ENCODE measurements around the gene INCENP.
A peak's percentile ranks its signal among the peaks of the same experiment; 100 is the strongest.
"Not testable (repeated sequence)": the region's sequence is repeated elsewhere in the genome, so short reads cannot be mapped to it uniquely, and the experiment has no call there.

The INCENP gene

DNA sequence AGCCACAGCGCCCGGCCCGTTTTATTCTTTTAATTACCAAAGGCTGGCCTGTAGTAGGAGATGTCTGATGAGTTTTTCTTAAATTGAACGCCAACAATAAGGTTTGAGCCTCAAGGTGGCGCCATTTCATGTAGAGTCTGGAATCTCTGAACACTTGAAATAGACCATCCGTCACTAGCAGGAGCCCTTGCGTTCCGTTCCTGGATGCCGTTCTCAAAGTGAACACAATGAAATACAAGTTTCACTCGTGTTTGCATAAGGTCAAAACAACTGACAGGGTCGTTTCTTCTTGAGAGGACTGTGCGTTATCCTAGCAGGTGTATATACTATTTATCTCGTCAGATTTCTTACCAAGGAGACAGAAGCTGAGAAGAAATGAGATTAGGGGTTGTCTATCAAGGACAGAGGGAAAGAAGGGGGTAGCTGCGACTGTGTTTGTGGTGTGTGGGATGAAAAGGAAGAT, 47.5 kb downstream of the INCENP start:
- DNase-seq (ENCODE audit: low spot score), result peak; percentile 93

DNA sequence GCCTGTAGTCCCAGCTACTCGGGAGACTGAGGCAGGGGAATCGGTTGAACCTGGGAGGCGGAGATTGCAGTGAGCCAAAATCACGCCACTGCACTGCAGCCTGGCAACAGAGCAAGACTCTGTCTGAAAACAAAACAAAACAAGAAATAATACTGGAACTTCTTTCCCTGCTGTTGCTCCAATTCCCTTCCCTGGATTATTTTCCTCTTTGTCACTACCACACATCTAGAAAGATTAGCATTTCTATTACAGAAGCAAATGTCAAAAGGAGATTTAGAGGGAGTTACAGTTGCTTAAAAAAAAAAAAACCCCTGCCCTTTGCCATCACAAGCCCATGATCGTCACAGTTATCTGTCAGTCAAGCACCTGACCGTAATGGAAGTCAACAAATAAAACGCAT, 48.5 kb downstream of the INCENP start:
- DNase-seq (ENCODE audit: low spot score), result no peak

DNA sequence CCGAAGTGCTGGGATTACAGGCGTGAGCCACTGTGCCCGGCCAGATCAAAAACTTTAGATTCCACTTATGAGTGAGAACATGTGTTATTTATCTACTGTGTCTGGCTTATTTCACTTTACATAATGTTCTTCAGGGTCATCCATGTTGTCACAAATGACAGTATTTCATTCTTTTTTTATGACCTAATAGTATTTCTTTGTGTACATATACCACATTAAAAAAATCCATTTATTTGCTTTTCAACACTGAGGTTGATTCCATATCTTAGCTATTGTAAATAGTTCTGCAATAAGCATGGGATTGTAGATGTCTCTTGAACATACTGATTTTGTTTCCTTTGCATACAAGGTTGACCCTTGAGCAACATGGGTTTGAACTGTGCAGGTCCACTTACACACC, 53.0 kb downstream of the INCENP start:
- DNase-seq (ENCODE audit: low spot score), result no peak

DNA sequence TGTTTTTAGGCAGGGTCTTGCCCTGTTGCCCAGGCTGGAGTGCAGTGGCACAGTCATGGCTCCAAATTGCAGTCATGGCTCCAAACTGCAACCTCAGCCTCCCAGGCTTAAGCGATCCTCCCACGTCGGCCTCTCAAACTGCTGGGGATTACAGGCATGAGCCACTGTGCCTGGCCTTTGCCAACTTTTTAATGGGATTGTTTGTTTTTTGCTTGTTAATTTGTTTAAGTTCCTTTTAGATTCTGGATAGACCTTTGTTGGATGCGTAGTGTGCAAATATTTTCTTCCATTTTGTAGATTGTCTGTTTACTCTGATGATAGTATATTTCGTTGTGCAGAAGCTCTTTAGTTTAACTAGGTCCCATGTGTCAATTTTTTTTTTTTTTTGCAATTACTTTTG, 56.2 kb downstream of the INCENP start:
- DNase-seq (ENCODE audit: low spot score), result no peak

DNA sequence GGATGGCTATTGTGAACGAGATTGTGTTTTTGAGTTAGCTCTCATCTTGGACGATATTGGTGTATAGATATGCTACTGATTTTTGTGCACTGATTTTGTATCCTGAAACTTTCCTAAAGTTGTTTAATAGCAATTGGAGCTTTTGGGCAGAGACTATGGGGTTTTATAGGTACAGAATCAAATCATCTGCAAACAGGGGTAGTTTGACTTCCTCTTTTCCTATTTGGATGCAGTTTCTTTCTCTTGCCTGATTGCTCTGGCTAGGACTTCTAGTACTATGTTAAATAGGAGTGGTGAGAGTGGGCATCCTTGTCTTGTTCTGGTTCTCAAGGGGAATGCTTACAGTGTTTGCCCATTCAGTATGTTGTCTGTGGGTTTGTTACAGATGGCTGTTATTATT, 57.3 kb downstream of the INCENP start:
- no peak for DNase-seq (ENCODE audit: low spot score)

DNA sequence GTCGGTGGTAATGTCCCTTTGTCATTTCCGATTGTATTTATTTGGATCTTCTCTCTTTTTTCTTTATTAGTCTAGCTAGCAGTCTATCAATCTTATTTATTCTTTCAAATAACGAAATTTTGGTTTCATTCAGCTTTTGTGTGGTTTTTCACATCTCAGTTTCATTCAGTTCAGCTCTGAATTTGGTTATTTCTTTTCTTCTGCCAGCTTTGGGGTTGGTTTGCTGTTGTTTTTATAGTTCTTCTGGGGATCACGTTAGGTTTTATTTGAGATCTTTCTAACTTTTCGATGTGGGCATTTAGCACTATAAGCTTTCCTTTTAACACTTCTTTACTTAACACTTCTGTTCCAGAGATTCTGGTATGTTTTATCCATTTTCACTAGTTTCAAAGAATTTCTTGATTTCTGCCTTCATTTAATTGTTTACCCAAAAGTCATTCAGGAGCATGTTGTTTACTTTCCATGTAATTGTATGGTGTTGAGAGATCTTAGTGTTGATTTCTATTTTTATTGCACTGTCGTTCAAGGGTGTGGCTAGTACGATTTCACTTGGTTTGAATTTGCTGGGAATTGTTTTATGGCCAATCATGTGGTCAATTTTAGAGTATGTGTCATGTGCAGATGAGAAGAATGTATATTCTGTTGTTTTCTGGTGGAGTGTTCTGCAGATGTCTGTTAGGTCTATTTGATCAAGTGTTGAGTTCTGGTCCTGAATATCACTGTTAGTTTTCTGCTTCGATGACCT, 58.5 kb downstream of the INCENP start:
- DNase-seq (ENCODE audit: low spot score), result no peak

DNA sequence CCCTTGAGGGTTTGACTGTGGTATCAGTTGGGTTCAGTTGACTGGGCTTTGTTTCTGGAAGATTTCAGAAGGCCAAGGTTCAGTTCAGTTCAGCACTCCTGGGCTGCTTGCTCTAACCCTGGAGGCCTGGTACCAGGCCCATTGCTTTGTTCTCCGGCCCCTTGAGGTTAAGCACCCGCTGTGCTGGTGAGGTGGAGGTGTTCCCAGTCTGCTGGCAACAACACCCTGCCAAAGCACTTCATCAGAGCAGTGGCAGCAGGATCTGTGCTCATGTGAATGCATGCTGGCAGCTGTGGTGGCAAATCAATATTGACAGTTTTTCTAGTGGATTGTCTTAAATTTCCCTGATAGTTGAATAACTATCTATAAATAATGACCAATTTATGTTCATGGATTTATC, 62.4 kb downstream of the INCENP start:
- no peak for DNase-seq (ENCODE audit: low spot score)

DNA sequence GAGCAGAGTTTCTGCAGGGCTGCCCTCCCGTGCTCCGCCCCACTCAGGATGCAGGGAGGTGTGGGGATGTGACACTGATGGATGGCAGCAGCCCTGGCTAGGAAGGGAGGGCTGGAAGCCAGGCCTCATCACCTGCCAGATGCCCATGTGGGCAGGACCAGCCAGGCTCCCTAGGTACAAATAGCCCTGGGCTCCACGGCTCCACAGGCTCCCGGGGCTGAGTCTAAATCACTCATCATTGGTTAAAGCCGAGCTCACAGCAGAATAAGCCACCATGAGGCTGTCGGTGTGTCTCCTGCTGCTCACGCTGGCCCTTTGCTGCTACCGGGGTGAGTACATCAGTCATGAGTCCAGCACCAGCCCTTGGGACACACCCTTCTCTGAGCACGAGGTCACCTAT, 66.2 kb downstream of the INCENP start, which contains the start of gene SCGB1D1:
Gene SCGB1D1, plus strand, starts transcription at position 206 of the 400 bp plus-strand sequence. Its CDS starts 69 bp downstream, at position 275.
- no peak for DNase-seq (ENCODE audit: low spot score)

DNA sequence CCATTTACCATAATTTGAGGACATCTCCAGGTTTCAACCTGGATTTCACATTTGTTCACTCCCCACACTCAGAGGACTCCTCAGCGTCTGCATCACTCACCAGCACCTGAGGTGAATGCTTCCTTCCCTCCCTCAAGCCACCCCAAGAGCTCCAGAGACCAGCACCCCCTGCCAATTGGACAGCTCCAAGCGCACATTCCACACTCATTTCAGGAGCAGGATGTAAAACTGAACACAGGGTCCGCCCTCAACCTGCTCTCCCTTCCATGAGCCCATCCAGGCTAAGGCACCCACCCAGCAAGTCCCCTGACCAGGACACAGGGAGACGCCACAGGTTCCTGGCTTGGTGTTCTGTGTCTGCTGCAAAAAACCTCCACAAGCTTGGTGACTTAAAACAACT, 70.1 kb downstream of the INCENP start:
- no peak for DNase-seq (ENCODE audit: low spot score)

DNA sequence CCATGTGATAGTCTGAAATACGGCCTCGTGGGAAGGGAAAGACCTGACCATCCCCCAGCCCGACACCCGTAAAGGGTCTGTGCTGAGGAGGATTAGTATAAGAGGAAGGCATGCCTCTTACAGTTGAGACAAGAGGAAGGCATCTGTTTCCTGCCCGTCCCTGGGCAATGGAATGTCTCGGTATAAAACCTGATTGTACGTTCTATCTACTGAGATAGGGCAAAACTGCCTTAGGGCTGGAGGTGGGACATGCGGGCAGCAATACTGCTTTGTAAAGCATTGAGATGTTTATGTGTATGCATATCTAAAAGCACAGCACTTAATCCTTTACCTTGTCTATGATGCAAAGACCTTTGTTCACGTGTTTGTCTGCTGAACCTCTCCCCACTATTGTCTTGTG, 71.2 kb downstream of the INCENP start:
- DNase-seq (ENCODE audit: low spot score), result not testable (repeated sequence)

DNA sequence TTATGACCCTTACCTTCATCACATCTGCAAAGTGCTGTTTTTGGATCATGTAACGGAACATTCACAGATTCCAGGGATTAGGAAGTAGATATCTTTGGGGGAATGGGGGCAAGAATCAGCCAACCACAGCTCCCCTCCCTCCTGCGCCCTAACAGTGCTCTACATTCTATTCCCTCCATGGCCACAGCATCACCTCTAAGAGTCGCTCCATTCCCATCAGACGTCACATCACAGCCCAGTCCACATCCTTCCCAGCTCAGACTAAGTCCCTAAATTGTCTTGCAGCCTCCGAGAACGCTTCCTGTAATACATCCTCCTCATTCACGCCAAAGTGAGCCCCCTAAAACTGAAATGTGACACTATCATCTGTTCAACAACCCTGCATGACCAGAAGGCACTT, 72.1 kb downstream of the INCENP start:
- DNase-seq (ENCODE audit: low spot score), result no peak

DNA sequence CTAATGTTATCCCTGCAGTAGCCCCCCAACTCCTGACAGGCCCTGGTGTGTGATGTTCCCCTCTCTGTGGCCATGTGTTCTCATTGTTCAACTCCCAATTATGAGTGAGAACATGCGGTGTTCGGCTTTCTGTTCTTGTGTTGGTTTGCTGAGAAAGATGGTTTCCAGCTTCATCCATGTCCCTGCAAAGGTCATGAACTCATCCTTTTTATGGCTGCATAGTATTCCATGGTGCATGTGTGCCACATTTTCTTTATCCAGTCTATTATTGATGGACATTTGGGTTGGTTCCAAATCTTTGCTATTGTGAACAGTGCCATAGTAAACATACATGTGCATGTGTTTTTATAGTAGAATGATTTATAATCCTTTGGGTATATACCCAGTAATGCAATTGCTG, 73.6 kb downstream of the INCENP start:
- not testable (repeated sequence) for DNase-seq (ENCODE audit: low spot score)

DNA sequence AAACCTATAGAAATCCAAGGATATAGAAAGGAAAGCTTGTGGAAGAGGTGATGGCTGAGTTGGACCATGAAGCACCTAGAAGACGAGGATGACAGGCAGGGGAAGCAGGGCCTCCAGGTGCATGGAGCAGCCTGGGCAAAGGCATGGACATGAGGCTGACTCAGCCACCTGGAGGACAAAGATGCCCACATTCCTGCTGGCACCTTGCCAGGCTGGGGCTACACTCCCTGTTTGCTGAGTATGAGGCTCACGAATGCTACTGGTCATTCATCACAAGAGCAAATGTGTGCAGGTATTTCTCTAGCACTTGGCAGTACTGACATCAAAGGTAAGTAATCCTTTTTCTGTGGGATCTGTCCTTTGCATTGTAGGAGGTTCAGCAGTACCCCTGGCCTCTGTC, 77.6 kb downstream of the INCENP start:
- no peak for DNase-seq (ENCODE audit: low spot score)
